ENCODE data around the gene CPNE4.
"Not testable (repeated sequence)": the region's sequence is repeated elsewhere in the genome, so short reads cannot be mapped to it uniquely, and the experiment has no call there.

The CPNE4 gene

GRCh38 chr3:132062535-132062934 is 27.7 kb upstream of the CPNE4 start:
- Histone ChIP-seq H3K79me2 (ENCODE audit: low read length) (no peaks in the 10 kb centered on the region), H3K4me1 (ENCODE audit: low read length) (no peaks in the 10 kb centered on the region), H3K9me3 (replicated peaks; ENCODE audit: insufficient read depth, low read length) (no peaks in the 10 kb centered on the region), H3K27ac (ENCODE audit: low read length) (no peak overlapping the region), H3K9me2 (replicated peaks; ENCODE audit: insufficient read depth, low read length) (no peaks in the 10 kb centered on the region; the same call in 1 of the 2 replicates), H3K9ac (ENCODE audit: low read length) (no peak overlapping the region), H3K4me2 (ENCODE audit: low read depth, low read length) (no peak overlapping the region), H3K27me3 (replicated peaks; ENCODE audit: insufficient read depth, low read length) (no peaks in the 10 kb centered on the region), H3F3A (ENCODE audit: insufficient read depth, low read length) (no peaks in the 10 kb centered on the region), H2AFZ (ENCODE audit: low read length) (no peak overlapping the region), H3K36me3 (replicated peaks; ENCODE audit: insufficient read depth, low read length) (no peaks in the 10 kb centered on the region), H4K20me1 (ENCODE audit: insufficient read depth, low read length) (no peaks in the 10 kb centered on the region), H3K4me3 (ENCODE audit: low read length) (no peak overlapping the region)
- TF ChIP-seq CTCF (IDR thresholded peaks at IDR 0.05; ENCODE audit: low read length) (no peak), EZH2phosphoT487 (IDR thresholded peaks at IDR 0.05; ENCODE audit: low read length) (no peak), EZH2 (optimal IDR thresholded peaks at IDR 0.05; ENCODE audit: low read depth, low read length) (no peak)
- no peak for DNase-seq

GRCh38 chr3:132055872-132056271 is 21.1 kb upstream of the CPNE4 start:
- no peaks in the 10 kb centered on the region for H3K36me3 ChIP-seq (replicated peaks; ENCODE audit: insufficient read depth, low read length)
- no peaks in the 10 kb centered on the region for H3F3A ChIP-seq (ENCODE audit: insufficient read depth, low read length)
- TF ChIP-seq CTCF (IDR thresholded peaks at IDR 0.05; ENCODE audit: low read length): no peak
- no peak for TF ChIP-seq EZH2phosphoT487 (IDR thresholded peaks at IDR 0.05; ENCODE audit: low read length)
- no peak for TF ChIP-seq EZH2 (optimal IDR thresholded peaks at IDR 0.05; ENCODE audit: low read depth, low read length)
- no peaks in the 10 kb centered on the region for H3K9me3 ChIP-seq (replicated peaks; ENCODE audit: insufficient read depth, low read length)
- DNase-seq: no peak
- H3K79me2 ChIP-seq (ENCODE audit: low read length): no peaks in the 10 kb centered on the region
- no peaks in the 10 kb centered on the region for H3K4me1 ChIP-seq (ENCODE audit: low read length)
- no peak overlapping the region for H3K27ac ChIP-seq (ENCODE audit: low read length)
- H3K4me2 ChIP-seq (ENCODE audit: low read depth, low read length): no peak overlapping the region
- H3K4me3 ChIP-seq (ENCODE audit: low read length): no peak overlapping the region
- H3K27me3 ChIP-seq (replicated peaks; ENCODE audit: insufficient read depth, low read length): no peaks in the 10 kb centered on the region
- no peak overlapping the region for H3K9ac ChIP-seq (ENCODE audit: low read length)
- H4K20me1 ChIP-seq (ENCODE audit: insufficient read depth, low read length): no peaks in the 10 kb centered on the region
- no peaks in the 10 kb centered on the region for H3K9me2 ChIP-seq (replicated peaks; ENCODE audit: insufficient read depth, low read length)
- H2AFZ ChIP-seq (ENCODE audit: low read length): no peak overlapping the region

- Histone ChIP-seq H4K20me1 (ENCODE audit: insufficient read depth, low read length) (no peaks in the 10 kb centered on the region), H3K27me3 (replicated peaks; ENCODE audit: insufficient read depth, low read length) (no peaks in the 10 kb centered on the region), H3K79me2 (ENCODE audit: low read length) (no peaks in the 10 kb centered on the region), H3K4me1 (ENCODE audit: low read length) (no peaks in the 10 kb centered on the region), H3K9me3 (replicated peaks; ENCODE audit: insufficient read depth, low read length) (no peaks in the 10 kb centered on the region), H3F3A (ENCODE audit: insufficient read depth, low read length) (no peaks in the 10 kb centered on the region), H2AFZ (ENCODE audit: low read length) (no peak overlapping the region), H3K4me2 (ENCODE audit: low read depth, low read length) (no peak overlapping the region), H3K9me2 (replicated peaks; ENCODE audit: insufficient read depth, low read length) (no peaks in the 10 kb centered on the region), H3K27ac (ENCODE audit: low read length) (no peak overlapping the region), H3K4me3 (ENCODE audit: low read length) (no peak overlapping the region), H3K36me3 (replicated peaks; ENCODE audit: insufficient read depth, low read length) (no peaks in the 10 kb centered on the region), H3K9ac (ENCODE audit: low read length) (no peak overlapping the region)
- DNase-seq: no peak
- TF ChIP-seq EZH2phosphoT487 (IDR thresholded peaks at IDR 0.05; ENCODE audit: low read length): no peak
These were observed 12.4 kb upstream of the CPNE4 start for GRCh38 chr3:132047209-132047608.

- not testable (repeated sequence) for H3F3A ChIP-seq (ENCODE audit: insufficient read depth, low read length); H3K27me3 ChIP-seq (replicated peaks; ENCODE audit: insufficient read depth, low read length); H3K9ac ChIP-seq (ENCODE audit: low read length); H3K9me2 ChIP-seq (replicated peaks; ENCODE audit: insufficient read depth, low read length); H2AFZ ChIP-seq (ENCODE audit: low read length); H3K79me2 ChIP-seq (ENCODE audit: low read length); H3K9me3 ChIP-seq (replicated peaks; ENCODE audit: insufficient read depth, low read length); H3K4me2 ChIP-seq (ENCODE audit: low read depth, low read length); H3K36me3 ChIP-seq (replicated peaks; ENCODE audit: insufficient read depth, low read length); H4K20me1 ChIP-seq (ENCODE audit: insufficient read depth, low read length); DNase-seq; H3K27ac ChIP-seq (ENCODE audit: low read length); H3K4me1 ChIP-seq (ENCODE audit: low read length); H3K4me3 ChIP-seq (ENCODE audit: low read length)
These were observed 10.1 kb upstream of the CPNE4 start for GRCh38 chr3:132044874-132045273.
